C4-2B (cell line): ENCODE data around the gene THSD8.

Source experiments
- H3K27ac ChIP-seq: fragments of 450-650 bp; 2 replicates; pipeline ENCODE4 v1.5.1; 2017
- CTCF ChIP-seq: fragments of 450-650 bp; conservative IDR thresholded peaks from 2 replicates; pipeline ENCODE4 v1.5.1; 2017; ENCODE audit warnings: mild to moderate bottlenecking
- ZFX ChIP-seq: fragments of 450-650 bp; IDR thresholded peaks from 2 replicates; pipeline ENCODE4 v1.6.1; 2017

The THSD8 gene

DNA sequence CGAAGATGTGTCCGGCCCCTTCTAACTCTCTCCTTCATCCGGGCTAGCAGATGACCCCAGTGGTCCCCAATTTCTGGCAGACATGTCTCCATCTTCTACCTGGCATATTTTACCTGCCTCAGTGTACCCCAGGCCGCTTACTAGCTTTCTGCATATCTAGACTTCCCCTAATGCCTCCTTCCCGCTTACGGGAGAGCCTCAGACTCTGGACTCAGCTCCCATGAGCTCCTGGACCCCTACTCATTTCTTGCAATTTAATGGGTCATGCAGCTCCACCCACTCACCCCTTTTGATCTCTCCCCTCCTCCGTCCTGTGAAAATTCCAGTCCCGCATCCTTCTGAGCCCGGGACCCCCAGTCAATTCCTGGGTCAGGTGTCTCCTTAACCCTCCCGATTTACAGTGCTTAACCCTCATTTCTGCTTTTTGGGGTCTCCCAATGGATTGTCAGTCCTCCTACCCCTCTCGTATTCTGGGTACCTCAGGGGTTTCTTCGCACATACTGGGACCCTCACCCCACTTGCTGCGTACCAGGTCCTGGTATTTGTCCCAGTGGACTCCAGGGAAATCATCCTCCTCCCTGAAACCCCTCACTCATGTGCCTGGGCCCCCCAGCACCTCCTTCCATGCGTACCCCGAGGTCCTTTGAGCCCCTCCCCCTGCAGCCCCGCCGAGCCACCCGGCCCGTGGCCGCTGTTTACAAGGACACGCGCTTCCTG lies 11.1 kb upstream of the THSD8 start:
- peak overlapping the region; percentile 96 for H3K27ac ChIP-seq

DNA sequence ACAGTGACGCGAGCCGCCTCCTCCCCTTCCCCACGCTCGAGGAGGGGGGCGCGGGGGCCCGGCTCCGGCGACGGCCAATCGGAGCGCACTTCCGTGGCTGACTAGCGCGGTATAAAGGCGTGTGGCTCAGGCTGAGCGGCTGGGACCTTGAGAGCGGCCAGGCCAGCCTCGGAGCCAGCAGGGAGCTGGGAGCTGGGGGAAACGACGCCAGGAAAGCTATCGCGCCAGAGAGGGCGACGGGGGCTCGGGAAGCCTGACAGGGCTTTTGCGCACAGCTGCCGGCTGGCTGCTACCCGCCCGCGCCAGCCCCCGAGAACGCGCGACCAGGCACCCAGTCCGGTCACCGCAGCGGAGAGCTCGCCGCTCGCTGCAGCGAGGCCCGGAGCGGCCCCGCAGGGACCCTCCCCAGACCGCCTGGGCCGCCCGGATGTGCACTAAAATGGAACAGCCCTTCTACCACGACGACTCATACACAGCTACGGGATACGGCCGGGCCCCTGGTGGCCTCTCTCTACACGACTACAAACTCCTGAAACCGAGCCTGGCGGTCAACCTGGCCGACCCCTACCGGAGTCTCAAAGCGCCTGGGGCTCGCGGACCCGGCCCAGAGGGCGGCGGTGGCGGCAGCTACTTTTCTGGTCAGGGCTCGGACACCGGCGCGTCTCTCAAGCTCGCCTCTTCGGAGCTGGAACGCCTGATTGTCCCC lies 10.4 kb upstream of the THSD8 start, which contains the start of gene JUNB:
Gene JUNB (plus strand): TSS at position 142 of the 706 bp plus-strand sequence. CDS start 286 bp downstream, at position 428.
- H3K27ac ChIP-seq = peak within 1 kb of the TSS; percentile 96
- peak; percentile 60; the same call in 1 of the 2 replicates for TF ChIP-seq ZFX
- TF ChIP-seq CTCF = no peak; the same call in 1 of the 2 replicates

More for the DNA sequence above, 11.1 kb upstream of the THSD8 start:
- no peak for TF ChIP-seq CTCF
- TF ChIP-seq ZFX = no peak

DNA sequence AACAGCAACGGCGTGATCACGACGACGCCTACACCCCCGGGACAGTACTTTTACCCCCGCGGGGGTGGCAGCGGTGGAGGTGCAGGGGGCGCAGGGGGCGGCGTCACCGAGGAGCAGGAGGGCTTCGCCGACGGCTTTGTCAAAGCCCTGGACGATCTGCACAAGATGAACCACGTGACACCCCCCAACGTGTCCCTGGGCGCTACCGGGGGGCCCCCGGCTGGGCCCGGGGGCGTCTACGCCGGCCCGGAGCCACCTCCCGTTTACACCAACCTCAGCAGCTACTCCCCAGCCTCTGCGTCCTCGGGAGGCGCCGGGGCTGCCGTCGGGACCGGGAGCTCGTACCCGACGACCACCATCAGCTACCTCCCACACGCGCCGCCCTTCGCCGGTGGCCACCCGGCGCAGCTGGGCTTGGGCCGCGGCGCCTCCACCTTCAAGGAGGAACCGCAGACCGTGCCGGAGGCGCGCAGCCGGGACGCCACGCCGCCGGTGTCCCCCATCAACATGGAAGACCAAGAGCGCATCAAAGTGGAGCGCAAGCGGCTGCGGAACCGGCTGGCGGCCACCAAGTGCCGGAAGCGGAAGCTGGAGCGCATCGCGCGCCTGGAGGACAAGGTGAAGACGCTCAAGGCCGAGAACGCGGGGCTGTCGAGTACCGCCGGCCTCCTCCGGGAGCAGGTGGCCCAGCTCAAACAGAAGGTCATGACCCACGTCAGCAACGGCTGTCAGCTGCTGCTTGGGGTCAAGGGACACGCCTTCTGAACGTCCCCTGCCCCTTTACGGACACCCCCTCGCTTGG lies 9.6 kb upstream of the THSD8 start:
- peak overlapping the region; percentile 96 for H3K27ac ChIP-seq
- TF ChIP-seq ZFX = no peak; the same call in 1 of the 2 replicates
- no peak for TF ChIP-seq CTCF

- peak overlapping the region; percentile 96 for H3K27ac ChIP-seq
- TF ChIP-seq CTCF = no peak
- no peak for TF ChIP-seq ZFX
Observed at GRCh38 chr19:12792853-12793289, 9.0 kb upstream of the THSD8 start.

- peak overlapping the region; percentile 96 for H3K27ac ChIP-seq
- TF ChIP-seq CTCF (no peak), ZFX (peak; percentile 8; the same call in 1 of the 2 replicates)
Observed at GRCh38 chr19:12793290-12794195, 8.3 kb upstream of the THSD8 start.

DNA sequence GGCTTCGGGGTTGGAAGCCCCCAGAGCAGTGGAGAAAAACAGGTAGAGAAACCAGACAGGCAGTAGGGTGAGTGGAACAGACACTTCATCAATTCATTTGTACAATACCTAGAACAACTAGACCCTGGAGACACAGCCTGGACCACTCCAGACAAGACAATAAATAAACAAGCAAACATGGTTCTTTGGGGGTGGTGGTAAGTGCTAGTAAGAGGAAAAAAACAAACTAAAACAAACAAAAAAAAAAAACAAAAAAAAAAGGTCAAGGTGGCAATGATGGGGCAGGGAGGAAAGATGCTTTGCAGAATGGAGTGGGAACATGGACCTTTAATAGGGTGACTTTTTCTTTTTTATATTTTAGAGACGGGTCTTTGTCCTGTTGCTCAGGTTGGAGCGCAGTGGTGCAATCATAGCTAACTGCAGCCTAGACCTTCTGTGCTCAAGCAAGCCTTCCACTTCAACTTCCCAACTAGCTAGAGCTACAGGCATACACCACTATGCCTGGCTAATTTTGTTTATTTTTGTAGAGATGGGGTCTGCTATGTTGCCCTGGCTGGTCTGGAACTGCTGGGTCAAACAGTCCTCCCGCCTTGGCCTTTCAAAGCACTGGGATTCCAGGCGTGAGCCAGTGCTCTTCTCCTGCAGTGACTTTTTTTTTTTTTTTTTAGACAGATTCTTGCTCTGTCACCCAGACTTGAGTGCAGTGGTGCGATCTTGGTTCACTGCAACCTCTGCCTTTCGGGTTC lies 7.5 kb upstream of the THSD8 start:
- H3K27ac ChIP-seq = peak overlapping the region; percentile 96
- TF ChIP-seq ZFX (no peak), CTCF (no peak)
